Measurements from ENCODE around the gene DUS2. TPM values are rescaled to one million over a fixed set of nuclear protein-coding genes. Genes with fewer than 3 reads are reported as not detected.
"Not testable (repeated sequence)": the region's sequence is repeated elsewhere in the genome, so short reads cannot be mapped to it uniquely, and the experiment has no call there.

DUS2 gene
- total RNA-seq, 1 experiment from 2014 or later = 19.9 TPM

GRCh38 chr16:68115851-68116250 lies 92.8 kb downstream of the DUS2 start:
- no peaks in the 10 kb centered on the region; the same call in 1 of the 2 replicates for H3K36me3 ChIP-seq (ENCODE audit: low read depth, low read length)
- no peak overlapping the region for H2AFZ ChIP-seq (ENCODE audit: low read length)
- no peaks in the 10 kb centered on the region for H3K9me3 ChIP-seq (ENCODE audit: low read length)
- ATAC-seq = no peak
- no peaks in the 10 kb centered on the region for H3K4me1 ChIP-seq (ENCODE audit: insufficient read depth, low read length)
- TF ChIP-seq CTCF (conservative IDR thresholded peaks at IDR 0.05; ENCODE audit: low read depth, low read length) (no peak), EZH2 (IDR thresholded peaks at IDR 0.05; ENCODE audit: low read length, unreplicated experiment) (no peak), EZH2phosphoT487 (IDR thresholded peaks at IDR 0.05; ENCODE audit: borderline replicate concordance, low read length) (no peak)
- POLR2A ChIA-PET (ENCODE audit: unreplicated experiment) = no interaction called here
- no peaks in the 10 kb centered on the region for H3F3A ChIP-seq (ENCODE audit: low read length, unreplicated experiment)
- H3K4me3 ChIP-seq (ENCODE audit: low read length) = no peak overlapping the region
- no peaks in the 10 kb centered on the region for H3K27me3 ChIP-seq (ENCODE audit: low read length)
- no peak overlapping the region for H3K4me2 ChIP-seq (ENCODE audit: low read length)
- no peak overlapping the region for H3K27ac ChIP-seq (ENCODE audit: low read length)
- H4K20me1 ChIP-seq (ENCODE audit: low read length) = no peaks in the 10 kb centered on the region
- no peak overlapping the region for H3K9ac ChIP-seq (ENCODE audit: low read length)
- H3K79me2 ChIP-seq (ENCODE audit: low read length) = peaks cover 30% of the 10 kb centered on the region
- H3K9me2 ChIP-seq (replicated peaks; ENCODE audit: low read length) = no peaks in the 10 kb centered on the region
- intact Hi-C loops (cut with micrococcal nuclease) = no loop called here
- CTCF ChIA-PET = no interaction called here
- BruUV-seq (replicated peaks) = no TSS peak
- no peak for DNase-seq

GRCh38 chr16:68116256-68116867 lies 93.3 kb downstream of the DUS2 start:
- no peaks in the 10 kb centered on the region for H3K9me2 ChIP-seq (replicated peaks; ENCODE audit: low read length)
- no peak overlapping the region for H2AFZ ChIP-seq (ENCODE audit: low read length)
- ChIA-PET CTCF (no interaction called here), POLR2A (ENCODE audit: unreplicated experiment) (no interaction called here)
- H3K27ac ChIP-seq (ENCODE audit: low read length) = no peak overlapping the region
- no peaks in the 10 kb centered on the region for H3K4me1 ChIP-seq (ENCODE audit: insufficient read depth, low read length)
- H3K9ac ChIP-seq (ENCODE audit: low read length) = no peak overlapping the region
- no peaks in the 10 kb centered on the region for H3F3A ChIP-seq (ENCODE audit: low read length, unreplicated experiment)
- H3K27me3 ChIP-seq (ENCODE audit: low read length) = no peaks in the 10 kb centered on the region
- no peaks in the 10 kb centered on the region for H3K36me3 ChIP-seq (ENCODE audit: low read depth, low read length)
- H4K20me1 ChIP-seq (ENCODE audit: low read length) = no peaks in the 10 kb centered on the region
- H3K79me2 ChIP-seq (ENCODE audit: low read length) = peaks cover 26% of the 10 kb centered on the region
- DNase-seq = peak; percentile 48
- no peaks in the 10 kb centered on the region for H3K9me3 ChIP-seq (ENCODE audit: low read length)
- ATAC-seq = peak; percentile 31; the same call in 1 of the 2 replicates
- TF ChIP-seq CTCF (conservative IDR thresholded peaks at IDR 0.05; ENCODE audit: low read depth, low read length) = peak; percentile 59
- no peak for TF ChIP-seq EZH2 (IDR thresholded peaks at IDR 0.05; ENCODE audit: low read length, unreplicated experiment)
- no peak overlapping the region for H3K4me2 ChIP-seq (ENCODE audit: low read length)
- no peak overlapping the region for H3K4me3 ChIP-seq (ENCODE audit: low read length)
- intact Hi-C loops (cut with micrococcal nuclease) = no loop called here
- BruUV-seq (replicated peaks) = no TSS peak

- ATAC-seq (no peak), DNase-seq (no peak)
- no peaks in the 10 kb centered on the region for H3K36me3 ChIP-seq (ENCODE audit: low read depth, low read length)
- peaks cover 18% of the 10 kb centered on the region for H3K79me2 ChIP-seq (ENCODE audit: low read length)
- BruUV-seq (replicated peaks) = no TSS peak
- no peaks in the 10 kb centered on the region for H3K4me1 ChIP-seq (ENCODE audit: insufficient read depth, low read length)
- TF ChIP-seq CTCF (conservative IDR thresholded peaks at IDR 0.05; ENCODE audit: low read depth, low read length) = no peak
- TF ChIP-seq EZH2 (IDR thresholded peaks at IDR 0.05; ENCODE audit: low read length, unreplicated experiment) = no peak
- no peak for TF ChIP-seq EZH2phosphoT487 (IDR thresholded peaks at IDR 0.05; ENCODE audit: borderline replicate concordance, low read length)
- no peaks in the 10 kb centered on the region for H3K9me2 ChIP-seq (replicated peaks; ENCODE audit: low read length)
- H3K4me2 ChIP-seq (ENCODE audit: low read length) = no peak overlapping the region
- no peaks in the 10 kb centered on the region for H4K20me1 ChIP-seq (ENCODE audit: low read length)
- no peaks in the 10 kb centered on the region for H3F3A ChIP-seq (ENCODE audit: low read length, unreplicated experiment)
- H3K4me3 ChIP-seq (ENCODE audit: low read length) = no peak overlapping the region
- H3K27me3 ChIP-seq (ENCODE audit: low read length) = no peaks in the 10 kb centered on the region
- H3K27ac ChIP-seq (ENCODE audit: low read length) = no peak overlapping the region
- POLR2A ChIA-PET (ENCODE audit: unreplicated experiment) = no interaction called here
- no peaks in the 10 kb centered on the region for H3K9me3 ChIP-seq (ENCODE audit: low read length)
- CTCF ChIA-PET = no interaction called here
- no peak overlapping the region for H2AFZ ChIP-seq (ENCODE audit: low read length)
- no peak overlapping the region for H3K9ac ChIP-seq (ENCODE audit: low read length)
- intact Hi-C loops (cut with micrococcal nuclease) = no loop called here
Observed at GRCh38 chr16:68117884-68118283, 94.8 kb downstream of the DUS2 start.

- H3K4me2 ChIP-seq (ENCODE audit: low read length); CTCF ChIA-PET; BruUV-seq (replicated peaks); H3K9ac ChIP-seq (ENCODE audit: low read length); H3K27me3 ChIP-seq (ENCODE audit: low read length); H3F3A ChIP-seq (ENCODE audit: low read length, unreplicated experiment); H3K36me3 ChIP-seq (ENCODE audit: low read depth, low read length); H4K20me1 ChIP-seq (ENCODE audit: low read length); ATAC-seq; H2AFZ ChIP-seq (ENCODE audit: low read length); intact Hi-C loops (cut with micrococcal nuclease); H3K9me2 ChIP-seq (replicated peaks; ENCODE audit: low read length); H3K9me3 ChIP-seq (ENCODE audit: low read length); DNase-seq; H3K4me1 ChIP-seq (ENCODE audit: insufficient read depth, low read length); H3K27ac ChIP-seq (ENCODE audit: low read length); POLR2A ChIA-PET (ENCODE audit: unreplicated experiment); H3K4me3 ChIP-seq (ENCODE audit: low read length); H3K79me2 ChIP-seq (ENCODE audit: low read length): not testable (repeated sequence)
Observed at GRCh38 chr16:68118954-68119353, 95.9 kb downstream of the DUS2 start.
